Heart right ventricle (tissue), 16 donors: ENCODE results near the gene CPT1A. TPM values are rescaled to one million over a fixed set of nuclear protein-coding genes. Genes with fewer than 3 reads are reported as not detected.

Experiments
- ATAC-seq, 8 donors: fragments of 200-7000 bp; cut with Tn5 transposase; one replicate each; pipeline ENCODE4 v1.9.1; 2020; ENCODE audit warnings: mild to moderate bottlenecking in 8 of 8, moderate library complexity in 8 of 8, moderate number of reproducible peaks in 1 of 8
- DNase-seq, 2 donors: peaks; one replicate each; pipeline ENCODE4 v3.0.0-alpha.2; 2020
- H3K27ac ChIP-seq, 10 donors: fragments of 200-600 bp; sonication (generic) in 2 of 10; one replicate each; pipeline versions ENCODE4 v1.5.0 to v1.8.0; 2020 to 2022; ENCODE audit warnings: mild to moderate bottlenecking in 3 of 10
- H3K27me3 ChIP-seq, 7 donors: fragments of 200-600 bp; one replicate each; pipeline ENCODE4 v1.8.0; 2021 to 2022; ENCODE audit warnings: mild to moderate bottlenecking in 2 of 7
- H3K36me3 ChIP-seq, 9 donors: fragments of 200-600 bp; sonication (generic) in 1 of 9; one replicate each; pipeline versions ENCODE4 v1.5.0 to v1.8.0; 2020 to 2022; ENCODE audit warnings: mild to moderate bottlenecking in 2 of 9
- H3K4me1 ChIP-seq, 9 donors: fragments of 200-600 bp; sonication (generic) in 1 of 9; one replicate each; pipeline versions ENCODE4 v1.5.0 to v1.8.0; 2020 to 2022; ENCODE audit warnings: mild to moderate bottlenecking in 4 of 9
- H3K4me3 ChIP-seq, 10 donors: fragments of 200-600 bp; sonication (generic) in 2 of 10; one replicate each; pipeline versions ENCODE4 v1.5.0 to v1.8.0; 2020 to 2022; ENCODE audit warnings: mild to moderate bottlenecking in 7 of 10, moderate library complexity in 2 of 10
- H3K9me3 ChIP-seq, 11 donors: fragments of 200-600 bp in 10 of 11; sonication (generic) in 2 of 11; one replicate each; pipeline versions ENCODE4 v1.5.0 to v1.8.0; 2013 to 2022; ENCODE audit warnings: mild to moderate bottlenecking in 2 of 11, control low read depth in 1 of 11, moderate library complexity in 1 of 11
- WGBS, 2 donors: extraction: QIAGEN DNeasy Blood & Tissue Kit; methylation state at CpG; one replicate each; pipeline ENCODE4 v1.1.7; 2013; ENCODE audit warnings: inconsistent platforms in 1 of 2; 5-methylcytosine and 5-hydroxymethylcytosine counted together
- intact Hi-C, 10 donors: fragments of 100-400 bp; cut with DNase I; formaldehyde crosslinking; loops; one replicate each; pipeline versions ENCODE4 v1.11.1 to v1.14.2; 2022
- polyA plus RNA-seq, 2 donors: library from polyadenylated mRNA; stranded (reverse); fragments of 200-250 nt; gene quantifications; one replicate each; pipeline ENCODE4 v1.2.3, GENCODE V29; 2013
- total RNA-seq, 10 donors: library from RNA; stranded (reverse); fragmentation: NEBNext Ultra II Directional in 3 of 10; extraction: Animal tissue kit (Norgen Biotek cat#: 25700) in 3 of 10; gene quantifications; one replicate each; pipeline versions ENCODE4 v1.2.1 to v1.2.4, GENCODE V29; 2021 to 2023
- TF ChIP-seq, protein P1 (sequence below), 9 donors: fragments of 200-600 bp; sonication (generic) in 2 of 9; IDR thresholded peaks; one replicate each; pipeline versions ENCODE4 v1.5.0 to v1.8.0; 2021 to 2022; ENCODE audit warnings: antibody characterized with exemption in 9 of 9, mild to moderate bottlenecking in 5 of 9, moderate library complexity in 1 of 9
- donor health status: Arrhythmogenic right ventricular cardiomyopathy.
- donor health status: ischemic (EF 13 %, LVEDD 7.1; RV severe dilation, severe dysfunction).
- donor health status: healthy with polysubstance abuse.
- donor health status: DM: no; HTN: yes; CAD: no.
- donor health status: DM: no; HTN: no; CAD: no.
- donor health status: ischemic (EF 25% LVEDD 6.9; RV normal size, moderate dysfunction).
- donor health status: ischemic (EF 25% LVEDD 5.7; RV mildly dilated, moderate dysfunction).
- donor health status: healthy.
- donor health status: DM: yes; HTN: yes; CAD: no.
- donor health status: Ischemic cardiomyopathy.
- donor health status: ischemic (EF 35%, LVEDD 5.7; RV mildly dilated, moderate dysfunction).
- donor health status: nonischemic (EF 11% LVEDD 7.7; RV severe dilation, severe dysfunction).
- donor health status: DM: yes; HTN: yes; CAD: no.
- donor health status: PGD.
- donor health status: ischemic (EF 29% LVEDD 5.4; RV normal size, mild dysfunction).
- donor health status: nonischemic (EF 23%, LVEDD 6.1; RV moderate dilation, normal function).

The CPT1A gene
- total and polyA plus RNA-seq, 12 donors = 18.8 to 84.4 (median 44.2) TPM

DNA sequence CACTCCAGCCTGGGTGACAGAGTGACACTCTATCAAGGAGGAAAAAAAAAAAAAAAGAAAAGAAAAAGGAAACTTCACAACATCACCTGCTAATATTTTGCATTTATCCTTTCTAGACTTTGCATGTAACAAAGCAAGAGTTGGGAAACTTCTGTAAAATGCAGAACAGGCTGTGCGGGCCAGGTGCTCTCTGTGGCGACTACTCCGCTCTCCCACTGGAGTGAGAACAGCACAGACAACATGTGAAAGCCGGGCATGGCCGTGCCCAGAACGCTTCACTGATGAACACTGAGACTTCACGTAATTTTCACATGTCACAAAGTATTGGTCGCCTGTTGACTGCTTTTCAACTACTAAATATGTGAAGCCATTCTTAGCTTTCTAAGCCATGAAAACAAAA is 74.9 kb downstream of the CPT1A start:
- Histone ChIP-seq H3K4me1 (no peaks in the 10 kb centered on the region), H3K27ac (no peak overlapping the region), H3K4me3 (no peak overlapping the region), H3K36me3 (peaks cover 2 to 97% (median 51%) of the 10 kb centered on the region in 9 donors), H3K9me3 (no peaks in the 10 kb centered on the region), H3K27me3 (no peaks in the 10 kb centered on the region)
- intact Hi-C loops = loop anchor here in 1 of 10 donors (10.0 kb wide), 1 partner anchor 318 kb away; no protein-coding TSS in a partner anchor
- DNase-seq (no peak), ATAC-seq (no peak)
- TF ChIP-seq, protein P1, sequence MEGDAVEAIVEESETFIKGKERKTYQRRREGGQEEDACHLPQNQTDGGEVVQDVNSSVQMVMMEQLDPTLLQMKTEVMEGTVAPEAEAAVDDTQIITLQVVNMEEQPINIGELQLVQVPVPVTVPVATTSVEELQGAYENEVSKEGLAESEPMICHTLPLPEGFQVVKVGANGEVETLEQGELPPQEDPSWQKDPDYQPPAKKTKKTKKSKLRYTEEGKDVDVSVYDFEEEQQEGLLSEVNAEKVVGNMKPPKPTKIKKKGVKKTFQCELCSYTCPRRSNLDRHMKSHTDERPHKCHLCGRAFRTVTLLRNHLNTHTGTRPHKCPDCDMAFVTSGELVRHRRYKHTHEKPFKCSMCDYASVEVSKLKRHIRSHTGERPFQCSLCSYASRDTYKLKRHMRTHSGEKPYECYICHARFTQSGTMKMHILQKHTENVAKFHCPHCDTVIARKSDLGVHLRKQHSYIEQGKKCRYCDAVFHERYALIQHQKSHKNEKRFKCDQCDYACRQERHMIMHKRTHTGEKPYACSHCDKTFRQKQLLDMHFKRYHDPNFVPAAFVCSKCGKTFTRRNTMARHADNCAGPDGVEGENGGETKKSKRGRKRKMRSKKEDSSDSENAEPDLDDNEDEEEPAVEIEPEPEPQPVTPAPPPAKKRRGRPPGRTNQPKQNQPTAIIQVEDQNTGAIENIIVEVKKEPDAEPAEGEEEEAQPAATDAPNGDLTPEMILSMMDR (IDR thresholded peaks at IDR 0.05) = no peak
- 96 to 98% methylated on average over 8 of the region's 8 CpGs for WGBS, 2 donors

GRCh38 chr11:68764746-68765145 is 77.0 kb downstream of the CPT1A start:
- Histone ChIP-seq H3K4me1 (no peaks in the 10 kb centered on the region), H3K36me3 (peaks cover 0 to 97% (median 47%) of the 10 kb centered on the region in 9 donors), H3K27me3 (no peaks in the 10 kb centered on the region), H3K9me3 (no peaks in the 10 kb centered on the region), H3K4me3 (no peak overlapping the region), H3K27ac (no peak overlapping the region)
- TF ChIP-seq, protein P1 (IDR thresholded peaks at IDR 0.05) = no peak
- WGBS, 2 donors = 82 to 84% methylated on average over 16 of the region's 16 CpGs
- DNase-seq = no peak
- ATAC-seq = no peak
- intact Hi-C loops = loop anchor here in 1 of 10 donors (10.0 kb wide), 1 partner anchor 320 kb away; no protein-coding TSS in a partner anchor

DNA sequence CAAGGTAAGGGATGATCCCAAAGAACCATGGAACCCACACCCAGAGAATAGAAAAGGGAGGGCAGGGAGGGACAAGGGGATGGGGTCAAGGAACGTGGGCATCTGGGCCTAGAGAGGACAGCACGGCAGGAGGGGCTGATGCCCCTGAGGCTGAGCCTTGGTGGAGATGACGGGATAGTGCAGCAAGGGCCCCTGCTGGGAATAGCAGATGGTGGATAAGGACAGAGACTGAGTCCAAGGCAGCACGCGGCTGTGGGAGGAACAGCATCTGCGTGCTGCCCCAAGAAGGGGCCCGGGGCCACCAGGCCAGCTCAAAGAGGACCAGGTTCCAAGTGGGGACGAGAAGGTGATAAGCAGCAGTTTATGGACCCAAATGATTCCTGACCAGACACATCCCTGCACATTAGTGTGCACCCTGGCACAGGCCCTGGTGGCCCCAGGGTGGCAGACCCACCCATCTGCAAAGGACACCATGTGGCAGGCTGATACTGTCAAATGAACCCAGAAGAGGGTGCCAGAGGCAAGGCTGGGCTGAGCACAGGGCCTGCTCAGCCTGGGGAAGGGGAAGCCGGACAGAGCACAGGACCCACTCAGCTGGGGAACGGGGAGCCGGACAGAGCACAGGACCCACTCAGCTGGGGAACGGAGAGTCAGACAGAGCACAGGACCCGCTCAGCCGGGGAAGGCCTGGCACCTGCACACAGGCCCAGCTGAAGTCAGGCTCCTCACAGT is 77.6 kb downstream of the CPT1A start:
- no peaks in the 10 kb centered on the region for H3K27me3 ChIP-seq
- no peak overlapping the region for H3K4me3 ChIP-seq
- TF ChIP-seq, protein P1 (IDR thresholded peaks at IDR 0.05) = peak in 4 of 9 donors; percentile 15 to 40 (median 24)
- ATAC-seq (peak in 6 of 8 donors; percentile 7 to 66 (median 52)), DNase-seq (no peak)
- no peak overlapping the region for H3K27ac ChIP-seq
- intact Hi-C loops = loop anchor here in 1 of 10 donors (10.0 kb wide), 1 partner anchor 321 kb away; no protein-coding TSS in a partner anchor
- peaks cover 0 to 97% (median 51%) of the 10 kb centered on the region in 9 donors for H3K36me3 ChIP-seq
- H3K9me3 ChIP-seq = no peaks in the 10 kb centered on the region
- H3K4me1 ChIP-seq = no peaks in the 10 kb centered on the region
- WGBS, 2 donors = 85 to 87% methylated on average over 14 of the region's 14 CpGs

DNA sequence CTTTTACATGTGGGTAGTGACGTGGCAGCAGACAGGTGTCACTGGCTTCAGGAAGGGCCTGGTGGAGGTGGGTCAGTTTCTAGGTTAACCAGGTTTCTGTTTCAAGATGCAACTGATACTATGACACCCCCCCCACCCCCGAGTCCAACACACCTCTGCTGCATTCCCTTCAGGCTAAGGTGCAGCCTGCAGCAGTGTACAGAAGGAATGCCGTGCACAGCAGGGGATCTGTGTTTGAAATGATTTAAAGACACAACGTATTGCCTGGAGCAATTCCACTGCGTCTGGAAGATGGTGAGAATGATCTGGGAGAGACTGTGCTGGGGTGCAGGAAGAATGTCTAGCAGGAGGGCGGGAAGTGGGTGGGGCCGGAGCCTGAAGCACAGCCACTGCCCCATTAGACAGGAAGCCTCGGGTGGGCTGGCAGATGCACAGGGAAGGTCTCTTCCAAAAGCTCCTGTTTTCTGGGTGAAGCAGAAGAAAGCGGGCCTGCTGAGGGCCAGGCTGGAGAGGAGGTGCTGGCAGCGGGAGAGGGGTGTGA is 78.5 kb downstream of the CPT1A start:
- no peak for ATAC-seq
- Histone ChIP-seq H3K9me3 (no peaks in the 10 kb centered on the region), H3K4me3 (no peak overlapping the region), H3K36me3 (peaks cover 0 to 97% (median 52%) of the 10 kb centered on the region in 9 donors), H3K27me3 (no peaks in the 10 kb centered on the region), H3K27ac (no peak overlapping the region), H3K4me1 (no peaks in the 10 kb centered on the region)
- intact Hi-C loops = loop anchor here in 1 of 10 donors (10.0 kb wide), 1 partner anchor 322 kb away; no protein-coding TSS in a partner anchor
- DNase-seq = no peak
- 68 to 78% methylated on average over 10 of the region's 10 CpGs for WGBS, 2 donors
- TF ChIP-seq, protein P1 (IDR thresholded peaks at IDR 0.05) = no peak
